HEK293 (cell line): ENCODE data around the gene CFL1.
"Not testable (repeated sequence)": the region's sequence is repeated elsewhere in the genome, so short reads cannot be mapped to it uniquely, and the experiment has no call there.

ENCODE experiments used
- CTCF ChIA-PET: fragments of 350-600 bp; formaldehyde crosslinking; extraction: SDS; loops from one replicate; lab custom pipeline; 2021; ENCODE audit warnings: antibody characterized with exemption; lab: Yijun Ruan, JAX
- POLR2A ChIA-PET: fragments of 300-600 bp; formaldehyde crosslinking; extraction: SDS; loops from one replicate; lab custom pipeline; 2020; ENCODE audit warnings: antibody characterized with exemption, inconsistent platforms; lab: Yijun Ruan, JAX
- H3K27ac ChIP-seq: fragments of 200-500 bp; sonication (Bioruptor generic); 2 replicates; pipeline ENCODE4 v1.5.1; 2014; ENCODE audit warnings: low read depth, low read length, control low read depth, inconsistent platforms; ENCODE audit errors: extremely low read depth
- H3K36me3 ChIP-seq, 2 experiments: fragments of 200-500 bp in 1 of 2; sonication (Bioruptor generic) in 1 of 2; 1 replicate in 1 of 2; 2 replicates in 1 of 2; pipeline ENCODE4 v1.5.1; 2014 to 2017; ENCODE audit warnings: inconsistent platforms in 2 of 2, low read length in 2 of 2; ENCODE audit not compliant: control insufficient read depth in 2 of 2, insufficient read depth in 1 of 2
- H3K4me1 ChIP-seq: fragments of 200-500 bp; sonication (Bioruptor generic); 2 replicates; pipeline ENCODE4 v1.5.1; 2014; ENCODE audit warnings: mild to moderate bottlenecking, low read length, inconsistent platforms; ENCODE audit not compliant: control insufficient read depth, insufficient read depth
- H3K4me3 ChIP-seq: 2 replicates; pipeline ENCODE4 v1.5.1; 2011; ENCODE audit warnings: low read depth, mild to moderate bottlenecking, control low read depth, low read length, moderate library complexity
- H3K9me3 ChIP-seq: fragments of 200-500 bp; sonication (Bioruptor generic); 2 replicates; pipeline ENCODE4 v1.5.1; 2014; ENCODE audit warnings: low read depth, low read length, inconsistent platforms; ENCODE audit not compliant: control insufficient read depth, insufficient read depth
- ATF2 ChIP-seq: fragments of 450-650 bp; formaldehyde crosslinking; IDR thresholded peaks from 2 replicates; pipeline ENCODE4 v1.5.1; 2016; ENCODE audit warnings: missing biosample characterization, missing genetic modification characterization, low read depth
- GLIS1 ChIP-seq: fragments of 450-650 bp; formaldehyde crosslinking; IDR thresholded peaks from 2 replicates; pipeline ENCODE4 v1.5.1; 2016; ENCODE audit warnings: missing biosample characterization, missing genetic modification characterization
- KLF10 ChIP-seq: fragments of 450-650 bp; IDR thresholded peaks from 2 replicates; pipeline ENCODE4 v1.5.1; 2018; ENCODE audit warnings: missing biosample characterization, mild to moderate bottlenecking, missing genetic modification characterization
- KLF16 ChIP-seq: fragments of 450-650 bp; formaldehyde crosslinking; IDR thresholded peaks from 2 replicates; pipeline ENCODE4 v1.5.1; 2017; ENCODE audit warnings: missing biosample characterization, missing genetic modification characterization
- MYNN ChIP-seq: fragments of 450-650 bp; formaldehyde crosslinking; IDR thresholded peaks from 2 replicates; pipeline ENCODE4 v1.5.1; 2016; ENCODE audit warnings: missing biosample characterization, missing genetic modification characterization, borderline replicate concordance
- MZF1 ChIP-seq: fragments of 450-650 bp; formaldehyde crosslinking; IDR thresholded peaks from 2 replicates; pipeline ENCODE4 v1.5.1; 2017; ENCODE audit warnings: missing biosample characterization, missing genetic modification characterization, borderline replicate concordance
- ZBTB17 ChIP-seq: fragments of 450-650 bp; formaldehyde crosslinking; IDR thresholded peaks from 2 replicates; pipeline ENCODE4 v1.5.1; 2016; ENCODE audit warnings: missing biosample characterization, missing genetic modification characterization
- ZFP69B ChIP-seq: fragments of 450-650 bp; formaldehyde crosslinking; IDR thresholded peaks from 2 replicates; pipeline ENCODE4 v1.5.1; 2016; ENCODE audit warnings: missing biosample characterization, missing genetic modification characterization
- ZNF2 ChIP-seq: fragments of 450-650 bp; formaldehyde crosslinking; IDR thresholded peaks from 2 replicates; pipeline ENCODE4 v1.5.1; 2016; ENCODE audit warnings: missing biosample characterization, missing genetic modification characterization
- ZNF214 ChIP-seq: fragments of 450-650 bp; formaldehyde crosslinking; IDR thresholded peaks from 2 replicates; pipeline ENCODE4 v1.5.1; 2017; ENCODE audit warnings: missing biosample characterization, mild to moderate bottlenecking, missing genetic modification characterization, borderline replicate concordance
- ZNF398 ChIP-seq: fragments of 450-650 bp; formaldehyde crosslinking; IDR thresholded peaks from 2 replicates; pipeline ENCODE4 v1.5.1; 2017; ENCODE audit warnings: missing biosample characterization, missing genetic modification characterization
- ZNF48 ChIP-seq: fragments of 450-650 bp; formaldehyde crosslinking; IDR thresholded peaks from 2 replicates; pipeline ENCODE4 v1.5.1; 2016; ENCODE audit warnings: missing biosample characterization, missing genetic modification characterization
- ZNF518A ChIP-seq: fragments of 450-650 bp; formaldehyde crosslinking; conservative IDR thresholded peaks from 2 replicates; pipeline ENCODE4 v1.5.1; 2016; ENCODE audit warnings: low read depth, missing biosample characterization, missing genetic modification characterization
- ZNF561 ChIP-seq: fragments of 450-650 bp; IDR thresholded peaks from 2 replicates; pipeline ENCODE4 v1.5.1; 2018; ENCODE audit warnings: missing biosample characterization, missing genetic modification characterization, borderline replicate concordance

Gene CFL1

GRCh38 chr11:65849366-65849765 lies 8.6 kb downstream of the CFL1 start:
- no peak overlapping the region for H3K27ac ChIP-seq
- ChIA-PET CTCF (interaction anchor here (2.3 to 4.5 kb wide), 2 partner anchors 11 to 36 kb away, joined by 9 to 22 read pairs; partner anchors contain the start of gene MUS81), POLR2A (interaction anchor here (1.0 to 4.3 kb wide), 5 partner anchors 9 to 22 kb away, joined by 3 to 33 read pairs (median 3); partner anchors contain the start of genes CFL1, MUS81 and SNX32)
- H3K4me3 ChIP-seq = no peak overlapping the region
- peaks cover 0 to 32% of the 10 kb centered on the region in 2 experiments; a peak in 1 of 3 replicates for H3K36me3 ChIP-seq
- H3K4me1 ChIP-seq = no peaks in the 10 kb centered on the region
- no peaks in the 10 kb centered on the region for H3K9me3 ChIP-seq
- TF ChIP-seq ZFP69B (tag by site-specific recombination) (no peak), ZNF398 (tag by site-specific recombination) (no peak), ZNF214 (tag by site-specific recombination) (no peak), ZNF518A (no peak), ZBTB17 (tag by site-specific recombination) (no peak)

- ChIA-PET POLR2A (interaction anchor here (0.7 to 4.3 kb wide), 4 partner anchors 10 to 305 kb away, joined by 3 to 33 read pairs (median 9); partner anchors contain the start of genes CFL1 and MUS81), CTCF (interaction anchor here (0.7 to 4.5 kb wide), 3 partner anchors 11 to 265 kb away, joined by 3 to 22 read pairs (median 9); partner anchors contain the start of gene MUS81)
- not testable (repeated sequence) for H3K27ac ChIP-seq, H3K4me1 ChIP-seq, H3K9me3 ChIP-seq, H3K4me3 ChIP-seq
- peaks cover 0 to 25% of the 10 kb centered on the region in 2 experiments; a peak in 1 of 3 replicates for H3K36me3 ChIP-seq
Observed at GRCh38 chr11:65848693-65849092, 9.3 kb downstream of the CFL1 start.

GRCh38 chr11:65847746-65848145 lies 10.2 kb downstream of the CFL1 start:
- Histone ChIP-seq H3K36me3 (peaks cover 0 to 16% of the 10 kb centered on the region in 2 experiments; a peak in 1 of 3 replicates), H3K4me1 (no peaks in the 10 kb centered on the region), H3K27ac (no peak overlapping the region), H3K4me3 (no peak overlapping the region), H3K9me3 (no peaks in the 10 kb centered on the region)
- CTCF ChIA-PET = interaction anchor here (1.2 to 1.7 kb wide), 3 partner anchors 12 to 29 kb away, joined by 3 to 7 read pairs (median 5); partner anchors contain the start of gene MUS81
- TF ChIP-seq ATF2 (tag by site-specific recombination) = no peak
- no peak for TF ChIP-seq KLF16 (tag by site-specific recombination)
- no peak for TF ChIP-seq MYNN (tag by site-specific recombination)
- no peak for TF ChIP-seq MZF1 (tag by site-specific recombination)
- TF ChIP-seq ZNF2 (tag by site-specific recombination) = no peak
- no peak for TF ChIP-seq GLIS1 (tag by site-specific recombination)
- TF ChIP-seq ZNF561 = no peak
- TF ChIP-seq KLF10 = no peak
- no peak for TF ChIP-seq ZNF48
- POLR2A ChIA-PET = interaction anchor here (0.5 to 2.5 kb wide), 4 partner anchors 9 to 120 kb away, joined by 3 to 14 read pairs (median 4); partner anchors contain the start of gene CFL1
